Ovary (tissue), 3 donors: Measurements from ENCODE around the gene TRIP4.

ENCODE experiments used
- CTCF ChIP-seq, 3 donors: fragments of 450-650 bp in 2 of 3; fragments of 200-600 bp in 1 of 3; IDR thresholded peaks; one replicate each; pipeline versions ENCODE4 v1.5.1 to v1.8.0; 2016 to 2022; ENCODE audit warnings: antibody characterized with exemption in 3 of 3, mild to moderate bottlenecking in 1 of 3
- EP300 ChIP-seq: sonication (generic); formaldehyde crosslinking; IDR thresholded peaks from one replicate; pipeline ENCODE4 v1.6.1; 2017; ENCODE audit warnings: antibody characterized with exemption
- POLR2A ChIP-seq: fragments of 450-650 bp; IDR thresholded peaks from one replicate; pipeline ENCODE4 v1.6.1; 2017; ENCODE audit warnings: antibody characterized with exemption, mild to moderate bottlenecking, moderate library complexity
- donor health status: DM: no; HTN: no; CAD: no.

GRCh38 chr15:64464276-64465005, 76.8 kb downstream of the TRIP4 start:
- TF ChIP-seq CTCF (IDR thresholded peaks at IDR 0.05): no peak
- TF ChIP-seq EP300: no peak
- TF ChIP-seq POLR2A: no peak
